Measurements from ENCODE around the gene MAP3K13. TPM values are rescaled to one million over a fixed set of nuclear protein-coding genes. Genes with fewer than 3 reads are reported as not detected.

The MAP3K13 gene
- total RNA-seq, 1 donor from 2014 or later = 23.7 TPM

DNA sequence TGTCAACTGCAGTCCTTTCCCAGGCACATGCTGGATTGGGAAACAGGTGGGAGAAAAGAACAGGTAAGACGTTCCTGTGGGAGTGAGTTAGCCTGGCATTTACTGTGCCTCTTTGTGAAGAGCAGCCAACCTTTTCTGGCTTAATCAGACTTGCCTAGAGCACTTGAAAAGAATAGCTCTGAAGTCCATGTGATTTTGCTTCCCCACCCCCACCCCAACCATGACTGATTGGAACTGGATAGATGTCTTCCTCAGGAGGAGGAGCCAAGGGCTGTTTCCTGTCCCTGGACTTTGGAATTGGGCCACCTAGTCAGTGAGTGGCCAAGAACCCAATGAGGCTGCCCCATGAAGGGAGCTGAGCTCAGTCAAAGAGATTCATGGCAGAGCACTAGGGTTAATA is 140.6 kb downstream of the MAP3K13 start:
- DNase-seq (ENCODE audit: low spot score) = no peak

DNA sequence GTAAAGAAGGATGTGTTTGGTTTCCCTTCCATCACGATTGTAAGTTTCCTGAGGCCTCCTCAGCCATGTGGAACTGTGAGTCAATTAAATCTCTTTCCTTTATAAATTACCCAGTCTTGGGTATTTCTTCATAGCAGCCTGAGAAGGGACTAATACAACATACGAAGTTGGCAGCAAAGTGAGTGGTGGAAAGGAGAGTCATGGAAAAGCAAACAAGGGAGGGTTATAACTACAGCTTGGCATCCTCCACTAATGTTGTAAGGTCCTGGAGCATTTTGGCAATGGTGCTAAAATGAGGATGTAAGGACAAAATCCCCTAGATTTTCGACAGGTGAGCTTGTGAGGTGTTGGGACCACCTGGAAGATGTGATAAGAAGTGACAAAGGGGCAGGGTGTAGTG is 141.7 kb downstream of the MAP3K13 start:
- DNase-seq (ENCODE audit: low spot score) = no peak

DNA sequence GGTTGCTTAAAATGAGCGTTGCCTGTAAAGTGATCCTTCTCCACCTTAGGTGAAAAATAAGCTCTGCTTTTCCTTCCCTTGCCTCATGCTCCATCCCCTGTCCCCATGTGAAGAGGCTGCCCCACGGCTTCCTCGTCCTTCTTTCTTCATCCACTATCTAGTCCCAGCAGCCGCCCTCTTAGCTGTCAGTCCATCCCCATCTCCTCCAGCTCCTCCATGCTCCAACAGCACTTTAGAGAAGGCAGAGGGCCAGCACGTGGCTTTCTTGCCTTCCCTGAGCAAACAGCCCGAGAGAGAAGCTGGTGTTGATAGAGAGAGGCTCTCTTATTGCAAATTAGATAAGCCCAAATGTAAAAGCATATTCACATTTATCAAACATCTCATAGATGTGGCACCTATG is 144.9 kb downstream of the MAP3K13 start:
- DNase-seq (ENCODE audit: low spot score) = no peak

DNA sequence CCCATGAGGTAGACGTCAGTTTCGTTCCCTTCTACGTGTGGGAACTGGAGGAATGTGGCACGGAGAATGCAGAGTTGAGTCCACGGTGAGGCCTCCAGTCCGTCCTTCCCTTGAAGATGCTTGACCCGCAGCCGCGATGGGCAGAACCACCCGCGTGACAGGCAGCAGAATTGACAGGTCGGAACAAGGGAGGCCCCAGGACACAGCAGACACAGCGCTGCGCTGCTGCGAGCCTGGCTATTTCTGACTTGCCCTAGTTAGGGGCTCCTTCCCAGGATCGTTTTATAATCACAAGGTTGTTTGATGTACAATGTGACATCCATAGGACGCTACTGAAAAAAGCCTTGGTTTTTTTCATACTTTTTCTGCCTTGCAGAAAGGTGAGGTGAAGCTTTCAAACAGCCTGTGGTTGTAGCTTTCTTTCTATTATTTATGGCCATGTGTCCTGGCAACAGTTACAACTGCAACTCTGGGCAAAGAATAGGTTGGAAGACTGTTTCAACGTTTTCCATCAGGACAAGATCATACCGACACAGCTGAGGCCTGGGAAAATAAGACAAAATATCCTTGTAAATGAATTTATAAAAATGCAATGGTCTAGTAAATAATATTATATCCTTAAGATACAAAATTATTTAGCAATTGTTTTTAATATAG is 145.5 kb downstream of the MAP3K13 start:
- DNase-seq (ENCODE audit: low spot score) = no peak

DNA sequence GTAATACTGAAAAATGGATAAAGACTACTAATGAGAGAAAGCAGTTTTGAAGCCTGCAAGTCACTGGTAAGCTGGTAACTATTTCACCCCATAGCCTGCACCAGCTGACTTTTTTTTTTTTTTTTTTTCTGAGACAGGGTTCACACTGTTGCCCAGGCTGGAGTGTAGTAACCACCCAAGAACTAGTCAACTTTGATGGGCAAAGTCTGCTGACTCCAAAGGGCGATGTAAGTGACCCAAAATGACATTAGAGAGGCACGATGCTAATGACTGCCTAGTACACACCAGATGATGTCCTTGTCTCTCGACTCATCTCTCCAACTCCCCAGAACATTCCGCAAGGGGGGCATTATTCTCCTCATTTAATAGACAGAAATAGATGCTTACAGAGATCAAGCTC is 148.8 kb downstream of the MAP3K13 start:
- DNase-seq (ENCODE audit: low spot score) = no peak

DNA sequence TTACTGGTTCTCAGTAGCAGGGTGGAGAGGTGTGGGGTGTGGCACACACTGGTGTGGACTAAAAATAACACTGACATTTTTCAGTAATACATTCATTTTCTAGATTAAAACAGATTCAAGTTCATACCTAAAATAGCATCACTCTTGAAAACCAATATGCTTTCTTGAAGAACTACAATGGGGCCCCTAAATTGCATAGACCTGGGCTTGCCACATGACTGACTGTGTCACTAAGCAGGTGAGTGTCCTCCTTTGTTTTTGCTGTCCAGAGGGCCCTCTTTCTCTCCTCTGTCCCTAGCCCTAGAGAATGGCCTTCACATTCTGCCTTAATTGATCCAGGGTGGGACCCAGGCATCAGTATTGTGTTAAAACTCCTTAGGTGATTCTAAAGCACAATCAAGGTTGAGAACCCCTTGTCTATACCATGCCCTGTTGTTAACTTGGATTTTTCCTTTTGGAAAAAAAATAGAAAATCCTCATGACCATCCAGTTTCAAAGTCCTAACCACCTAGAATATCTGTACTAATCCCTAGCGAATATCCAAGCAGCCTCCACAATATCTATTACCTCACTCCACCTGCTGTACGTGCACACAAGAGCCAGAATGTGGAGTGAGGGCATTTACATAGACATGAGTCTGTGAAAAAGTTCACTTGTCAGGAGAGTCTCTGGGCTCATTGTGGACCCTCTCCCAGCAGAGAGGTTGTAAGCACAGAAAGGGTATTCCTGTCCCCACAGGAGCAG is 154.6 kb downstream of the MAP3K13 start:
- no peak for DNase-seq (ENCODE audit: low spot score)

DNA sequence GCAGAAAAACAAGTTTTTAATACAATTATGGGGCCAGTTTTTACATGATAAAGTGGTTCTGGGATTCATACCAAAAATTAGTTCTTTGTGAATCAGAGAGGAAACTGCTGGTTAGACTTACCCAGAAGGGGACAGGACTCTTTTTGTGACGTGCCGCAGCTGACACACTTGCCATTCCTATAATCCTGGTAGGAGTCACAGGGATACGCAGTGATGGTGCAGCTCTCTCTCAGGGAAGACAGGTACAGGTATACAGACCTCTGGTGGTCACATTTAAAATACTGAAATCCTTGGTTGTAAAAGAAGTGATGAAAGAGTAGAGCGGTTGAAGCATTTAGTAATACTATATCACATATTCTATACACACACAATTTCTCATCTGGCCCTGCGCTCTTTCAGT is 156.1 kb downstream of the MAP3K13 start:
- no peak for DNase-seq (ENCODE audit: low spot score)

DNA sequence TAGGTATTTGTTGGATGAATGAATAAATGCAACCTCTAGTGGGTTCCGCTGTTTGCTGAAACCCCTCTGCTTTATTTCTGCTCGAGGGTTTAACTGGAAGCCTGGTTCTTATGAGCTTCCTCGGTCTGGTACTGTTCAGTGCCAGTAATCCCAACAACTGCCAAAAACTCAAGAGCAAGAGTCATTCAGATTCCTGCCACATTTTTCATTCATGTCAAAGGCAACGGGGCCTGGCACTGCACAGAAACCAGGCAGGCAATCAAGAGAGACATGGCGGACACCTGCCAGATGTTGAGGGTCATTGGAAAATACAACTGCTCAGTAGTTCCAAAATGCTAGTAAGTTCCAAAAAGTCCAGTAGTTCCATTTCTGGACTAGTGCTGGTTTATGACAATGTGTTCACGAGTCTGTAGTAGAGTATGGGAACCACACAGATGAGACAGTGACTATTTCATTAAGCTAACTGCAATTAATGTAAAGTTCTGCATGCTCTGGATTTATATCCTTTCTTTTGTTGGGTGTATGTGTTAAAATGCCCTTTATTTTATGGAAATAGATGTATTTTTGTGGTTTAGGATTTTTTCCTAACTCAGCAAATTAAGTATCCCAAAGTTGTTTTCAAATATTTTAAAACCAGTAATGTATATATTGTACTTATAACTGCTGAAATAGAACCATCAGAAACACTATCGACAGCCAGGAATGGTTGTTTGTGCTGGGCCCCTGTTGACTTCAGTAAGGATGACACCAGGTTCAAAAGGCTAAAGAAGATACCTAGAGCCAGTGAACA is 158.6 kb downstream of the MAP3K13 start:
- DNase-seq (ENCODE audit: low spot score) = no peak

DNA sequence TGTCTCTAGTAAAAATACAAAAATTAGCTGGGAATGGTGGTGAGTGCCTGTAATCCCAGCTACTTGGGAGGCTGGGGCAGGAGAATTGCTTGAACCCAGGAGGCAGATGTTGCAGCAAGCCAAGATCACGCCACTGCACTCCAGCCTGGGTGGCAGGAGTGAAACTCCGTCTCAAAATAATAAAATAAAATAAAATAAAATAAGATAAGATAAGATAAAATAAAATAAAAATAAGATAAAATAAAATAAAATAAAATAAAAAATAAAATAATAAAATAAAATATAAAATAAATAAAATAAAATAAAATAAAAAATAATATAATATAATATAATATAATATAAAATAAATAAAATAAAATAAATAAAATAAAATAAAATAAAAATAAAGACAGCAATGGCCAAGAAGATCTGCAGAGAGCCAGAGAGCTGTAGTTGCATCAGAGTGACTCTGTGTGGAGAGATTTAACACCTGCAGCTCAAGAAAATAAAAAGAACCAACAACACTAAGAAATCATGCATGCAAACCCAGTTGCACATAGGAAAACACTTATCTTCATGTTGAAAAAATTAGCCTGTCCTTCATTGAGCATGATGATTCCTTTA is 163.5 kb downstream of the MAP3K13 start:
- DNase-seq (ENCODE audit: low spot score) = no peak

DNA sequence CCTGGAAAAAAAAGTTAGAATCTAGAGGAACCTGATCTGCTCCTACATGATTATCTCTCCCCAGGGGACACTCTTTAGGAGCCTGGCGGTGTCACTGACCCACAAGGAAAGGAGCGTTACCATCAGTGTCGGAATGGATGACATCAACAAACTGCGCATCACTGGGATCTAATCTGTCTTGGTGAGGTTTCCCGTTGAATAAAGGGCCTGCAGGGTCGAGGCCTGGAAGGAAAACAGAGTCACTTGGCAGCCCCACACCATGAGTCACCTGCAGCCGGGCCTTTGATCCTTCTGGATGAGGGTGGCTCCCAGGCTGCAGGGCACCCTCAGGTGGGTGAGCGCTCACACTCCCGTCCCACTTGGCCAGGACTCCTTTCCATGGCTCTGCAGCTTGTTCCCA is 164.4 kb downstream of the MAP3K13 start:
- DNase-seq (ENCODE audit: low spot score) = no peak

DNA sequence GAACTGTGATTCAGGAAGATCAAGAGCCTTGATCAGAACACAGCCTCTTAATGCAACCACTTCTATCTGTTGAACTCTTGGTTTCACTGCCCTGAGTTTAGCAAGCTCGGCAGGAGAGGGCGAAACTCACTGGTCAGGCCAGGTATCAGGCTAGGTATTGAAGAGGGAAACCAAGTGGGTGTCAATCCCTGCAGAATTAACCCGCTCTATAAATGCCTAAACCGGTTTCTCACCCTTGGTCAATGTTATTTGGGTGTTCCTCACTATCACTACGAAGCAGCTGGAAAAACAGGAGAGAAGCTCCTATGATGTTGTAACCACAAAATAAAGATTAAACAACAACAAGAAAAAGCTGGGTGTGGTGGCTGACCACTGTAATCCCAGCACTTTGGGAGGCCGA is 165.6 kb downstream of the MAP3K13 start:
- no peak for DNase-seq (ENCODE audit: low spot score)

DNA sequence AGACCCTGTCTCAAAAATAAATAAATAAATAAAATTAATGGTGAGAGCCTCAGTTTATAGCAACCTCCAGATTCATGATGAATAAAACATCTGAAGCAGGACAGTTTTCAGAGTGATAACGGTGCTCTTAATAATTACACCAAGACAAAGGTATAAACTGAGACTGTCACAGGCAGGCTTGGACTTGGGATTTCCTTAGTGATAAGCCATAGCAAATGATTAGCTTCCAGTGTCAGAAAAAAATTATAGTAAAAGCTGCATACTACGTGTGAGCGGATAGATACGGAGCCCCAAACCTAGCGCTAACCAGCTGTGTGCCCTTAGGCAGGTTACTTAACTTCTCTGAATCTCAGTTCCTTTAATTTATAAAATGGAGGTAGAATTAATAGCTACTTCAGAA is 167.9 kb downstream of the MAP3K13 start:
- no peak for DNase-seq (ENCODE audit: low spot score)

DNA sequence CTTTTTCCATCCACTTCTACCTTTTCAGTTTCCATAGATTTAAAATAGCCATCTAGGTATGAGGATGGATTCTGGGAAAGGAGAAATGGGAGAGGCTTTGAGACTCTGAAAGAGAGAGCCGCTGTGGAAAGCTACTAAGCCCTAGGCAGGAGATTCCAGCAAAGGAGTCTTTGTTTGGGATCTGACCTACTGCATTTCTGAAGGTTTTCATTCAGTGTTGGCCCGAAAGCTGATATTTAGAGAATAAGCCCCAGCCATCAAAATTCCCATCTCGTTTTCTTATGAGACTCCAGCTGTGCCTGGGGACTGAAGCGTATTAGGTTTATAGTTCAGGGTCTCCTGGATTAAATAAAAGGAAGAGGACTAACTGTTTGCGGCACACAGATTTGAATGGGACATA is 170.0 kb downstream of the MAP3K13 start:
- DNase-seq (ENCODE audit: low spot score) = no peak

DNA sequence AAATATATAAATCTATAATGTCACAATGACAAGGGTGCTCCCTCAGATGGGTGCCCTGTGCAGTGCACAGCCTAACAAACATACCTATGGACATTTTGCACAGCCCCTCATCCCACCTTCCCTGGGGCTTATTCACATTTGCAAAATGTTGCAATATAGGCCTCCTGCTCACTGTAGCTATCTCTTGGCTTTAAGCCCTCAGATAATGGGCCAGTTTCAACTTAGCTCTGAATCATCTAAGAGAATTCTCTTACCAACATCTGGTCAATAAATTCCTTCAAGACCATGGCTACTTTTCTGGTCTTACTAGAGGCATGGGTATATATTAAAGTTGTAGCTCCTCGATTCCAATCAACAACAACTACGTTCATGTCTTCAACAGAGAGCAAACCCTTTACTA is 171.6 kb downstream of the MAP3K13 start:
- peak; percentile 26 for DNase-seq (ENCODE audit: low spot score)

DNA sequence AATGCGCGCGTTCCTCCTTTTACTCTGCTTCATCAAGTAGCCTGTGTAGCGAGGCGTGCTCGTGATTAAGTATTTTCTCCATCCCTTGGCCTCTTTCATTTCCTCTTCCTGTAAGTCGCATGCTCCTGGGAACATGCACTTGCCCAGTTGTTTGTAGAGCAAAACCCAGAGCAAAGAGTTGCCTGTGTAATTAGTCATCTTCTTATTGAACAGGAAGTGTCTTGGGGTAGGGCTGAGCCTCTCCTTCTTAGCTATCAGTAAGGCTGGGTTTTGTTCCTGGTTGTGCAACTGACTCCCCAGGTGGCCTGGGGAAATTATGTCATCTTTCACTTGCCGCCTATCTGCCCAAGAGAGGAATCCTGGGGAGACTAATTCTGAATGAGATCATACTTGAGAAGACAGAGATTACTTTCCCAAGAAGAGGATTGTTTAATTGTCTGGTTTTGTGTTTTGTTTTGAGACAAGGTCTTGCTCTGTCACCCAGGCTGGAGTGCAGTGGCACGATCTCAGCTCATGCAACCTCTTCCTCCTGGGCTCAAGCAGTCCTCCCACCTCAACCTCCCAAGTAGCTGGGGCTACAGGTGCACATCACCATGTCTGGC is 174.5 kb downstream of the MAP3K13 start:
- DNase-seq (ENCODE audit: low spot score) = peak; percentile 45

Other genes starting within 250 kb of the MAP3K13 start
- 2.9 TPM for gene C3orf70, start 210.1 kb upstream of the MAP3K13 start, total RNA-seq
- gene EHHADH, start 109.1 kb upstream of the MAP3K13 start, total RNA-seq = 33.0 TPM
- gene TMEM41A, start 135.9 kb downstream of the MAP3K13 start, total RNA-seq = 17.9 TPM
- gene LIPH, start 189.5 kb downstream of the MAP3K13 start, total RNA-seq = 0.48 TPM
- 51.1 TPM for gene SENP2, start 223.2 kb downstream of the MAP3K13 start, total RNA-seq

All from mesenteric fat pad (tissue), 1 donor.